ENCODE measurements around the gene UBE4A.

UBE4A gene

DNA sequence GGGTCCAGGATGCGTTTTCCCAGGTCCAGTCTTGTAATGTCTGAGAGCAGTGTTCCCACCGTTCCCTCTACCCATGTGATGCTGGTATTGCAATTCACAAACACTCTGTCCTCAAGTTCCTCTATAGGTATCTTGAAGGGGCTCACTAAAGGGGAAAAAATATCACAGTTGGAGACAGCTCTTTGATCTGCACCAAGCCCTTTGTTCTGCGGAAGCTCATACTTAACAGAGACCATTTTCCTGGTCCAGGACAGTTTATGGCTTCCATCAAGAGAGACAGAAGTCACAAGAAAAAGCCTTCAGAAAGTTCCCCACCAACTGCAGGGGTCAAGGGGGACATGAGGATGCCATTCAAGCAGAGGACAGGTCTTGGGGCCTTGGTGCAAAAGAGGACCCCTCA, 19.0 kb upstream of the UBE4A start:
- Histone ChIP-seq H3K36me3 (ENCODE audit: low read length) (no peaks in the 10 kb centered on the region), H3K4me2 (ENCODE audit: low read depth, low read length, poor library complexity, severe bottlenecking) (no peak overlapping the region), H3K27me3 (ENCODE audit: low read length) (no peaks in the 10 kb centered on the region), H3K79me2 (ENCODE audit: insufficient read depth, low read length) (no peaks in the 10 kb centered on the region), H3K9me2 (replicated peaks; ENCODE audit: insufficient read depth, low read length) (no peaks in the 10 kb centered on the region), H3K9me3 (ENCODE audit: insufficient read depth, low read length) (no peaks in the 10 kb centered on the region), H3K9ac (ENCODE audit: low read length) (no peak overlapping the region), H3K27ac (ENCODE audit: low read depth, low read length) (no peak overlapping the region), H2AFZ (ENCODE audit: low read depth, low read length, severe bottlenecking) (no peak overlapping the region), H4K20me1 (ENCODE audit: low read depth, low read length) (no peaks in the 10 kb centered on the region), H3K4me3 (ENCODE audit: insufficient read depth, low read length, poor library complexity, severe bottlenecking) (no peak overlapping the region), H3F3A (ENCODE audit: insufficient read depth) (no peaks in the 10 kb centered on the region)
- TF ChIP-seq EZH2phosphoT487 (conservative IDR thresholded peaks at IDR 0.05; ENCODE audit: low read length): no peak
- TF ChIP-seq CTCF (IDR thresholded peaks at IDR 0.05; ENCODE audit: insufficient read depth, low read length, poor library complexity, severe bottlenecking): no peak

GRCh38 chr11:118341261-118341660, 18.1 kb upstream of the UBE4A start:
- H3F3A ChIP-seq (ENCODE audit: insufficient read depth): no peaks in the 10 kb centered on the region
- no peaks in the 10 kb centered on the region for H3K9me2 ChIP-seq (replicated peaks; ENCODE audit: insufficient read depth, low read length)
- H3K4me3 ChIP-seq (ENCODE audit: insufficient read depth, low read length, poor library complexity, severe bottlenecking): no peak overlapping the region
- no peaks in the 10 kb centered on the region for H3K27me3 ChIP-seq (ENCODE audit: low read length)
- no peaks in the 10 kb centered on the region for H3K36me3 ChIP-seq (ENCODE audit: low read length)
- H3K4me2 ChIP-seq (ENCODE audit: low read depth, low read length, poor library complexity, severe bottlenecking): no peak overlapping the region
- TF ChIP-seq CTCF (IDR thresholded peaks at IDR 0.05; ENCODE audit: insufficient read depth, low read length, poor library complexity, severe bottlenecking) (no peak), EZH2phosphoT487 (conservative IDR thresholded peaks at IDR 0.05; ENCODE audit: low read length) (no peak)
- H2AFZ ChIP-seq (ENCODE audit: low read depth, low read length, severe bottlenecking): no peak overlapping the region
- no peaks in the 10 kb centered on the region for H3K79me2 ChIP-seq (ENCODE audit: insufficient read depth, low read length)
- no peak overlapping the region for H3K9ac ChIP-seq (ENCODE audit: low read length)
- no peaks in the 10 kb centered on the region for H4K20me1 ChIP-seq (ENCODE audit: low read depth, low read length)
- H3K9me3 ChIP-seq (ENCODE audit: insufficient read depth, low read length): no peaks in the 10 kb centered on the region
- no peak overlapping the region for H3K27ac ChIP-seq (ENCODE audit: low read depth, low read length)

- Histone ChIP-seq H4K20me1 (ENCODE audit: low read depth, low read length) (no peaks in the 10 kb centered on the region), H3K4me3 (ENCODE audit: insufficient read depth, low read length, poor library complexity, severe bottlenecking) (no peak overlapping the region), H3K4me2 (ENCODE audit: low read depth, low read length, poor library complexity, severe bottlenecking) (no peak overlapping the region), H3K9me3 (ENCODE audit: insufficient read depth, low read length) (no peaks in the 10 kb centered on the region), H2AFZ (ENCODE audit: low read depth, low read length, severe bottlenecking) (no peak overlapping the region), H3K9me2 (replicated peaks; ENCODE audit: insufficient read depth, low read length) (no peaks in the 10 kb centered on the region), H3K9ac (ENCODE audit: low read length) (no peak overlapping the region), H3K36me3 (ENCODE audit: low read length) (no peaks in the 10 kb centered on the region), H3F3A (ENCODE audit: insufficient read depth) (no peaks in the 10 kb centered on the region), H3K27ac (ENCODE audit: low read depth, low read length) (no peak overlapping the region), H3K79me2 (ENCODE audit: insufficient read depth, low read length) (no peaks in the 10 kb centered on the region), H3K27me3 (ENCODE audit: low read length) (no peaks in the 10 kb centered on the region)
- TF ChIP-seq CTCF (IDR thresholded peaks at IDR 0.05; ENCODE audit: insufficient read depth, low read length, poor library complexity, severe bottlenecking) (no peak), EZH2phosphoT487 (conservative IDR thresholded peaks at IDR 0.05; ENCODE audit: low read length) (no peak)
Measured at GRCh38 chr11:118341815-118342489, 17.4 kb upstream of the UBE4A start.

Measured in SU-DHL-6 (cell line).